ENCODE measurements around the gene FBLN7. TPM values are rescaled to one million over a fixed set of nuclear protein-coding genes. Genes with fewer than 3 reads are reported as not detected.

Gene FBLN7
- polyA plus RNA-seq, 2 donors, result 0.14 to 0.33 TPM

GRCh38 chr2:112189001-112189556 is 50.9 kb downstream of the FBLN7 start:
- 95% methylated on average over 3 of the region's 3 CpGs for WGBS, 2 donors
- H3K9me3 ChIP-seq (ENCODE audit: control insufficient read depth in 2 of 2, insufficient read depth in 1 of 2, low read depth in 1 of 2, low read length in 1 of 2), result no peaks in the 10 kb centered on the region
- no peaks in the 10 kb centered on the region for H3K27me3 ChIP-seq (ENCODE audit: control insufficient read depth in 1 of 2, insufficient read depth in 2 of 2, low read length in 2 of 2)
- H3K4me3 ChIP-seq (ENCODE audit: low read depth in 1 of 2, low read length in 2 of 2), result no peak overlapping the region
- H3K27ac ChIP-seq (ENCODE audit: low read depth in 2 of 2, low read length in 1 of 2), result no peak overlapping the region
- no peaks in the 10 kb centered on the region for H3K4me1 ChIP-seq (ENCODE audit: control insufficient read depth in 2 of 2, insufficient read depth in 2 of 2, low read length in 1 of 2)
- H3K36me3 ChIP-seq (ENCODE audit: control insufficient read depth in 2 of 2, insufficient read depth in 2 of 2, low read length in 1 of 2), result no peaks in the 10 kb centered on the region

DNA sequence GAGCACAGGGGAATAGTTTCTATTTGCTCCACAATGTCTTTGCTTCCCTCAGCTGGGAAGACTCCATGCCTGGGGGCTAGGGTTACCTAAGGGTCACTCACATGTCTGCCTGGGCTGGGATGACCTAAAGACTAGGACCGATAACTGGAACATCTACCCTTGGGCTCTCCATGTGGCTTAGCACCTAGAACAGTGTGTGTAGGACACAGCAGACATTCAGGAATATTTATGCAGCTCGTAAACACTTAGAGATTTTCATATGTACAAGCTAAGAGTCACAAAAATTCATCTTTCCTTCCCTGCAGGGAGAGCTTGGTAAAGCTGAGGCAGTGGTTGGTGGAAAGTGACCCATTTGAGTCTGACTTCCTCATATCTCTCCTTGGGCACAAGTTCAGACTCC is 55.8 kb downstream of the FBLN7 start:
- Histone ChIP-seq H3K27ac (ENCODE audit: low read depth in 2 of 2, low read length in 1 of 2) (no peak overlapping the region), H3K36me3 (ENCODE audit: control insufficient read depth in 2 of 2, insufficient read depth in 2 of 2, low read length in 1 of 2) (no peaks in the 10 kb centered on the region), H3K27me3 (ENCODE audit: control insufficient read depth in 1 of 2, insufficient read depth in 2 of 2, low read length in 2 of 2) (no peaks in the 10 kb centered on the region), H3K4me3 (ENCODE audit: low read depth in 1 of 2, low read length in 2 of 2) (no peak overlapping the region), H3K9me3 (ENCODE audit: control insufficient read depth in 2 of 2, insufficient read depth in 1 of 2, low read depth in 1 of 2, low read length in 1 of 2) (no peaks in the 10 kb centered on the region), H3K4me1 (ENCODE audit: control insufficient read depth in 2 of 2, insufficient read depth in 2 of 2, low read length in 1 of 2) (no peaks in the 10 kb centered on the region)
- WGBS, 2 donors, result 92 to 96% methylated on average over 2 of the region's 2 CpGs

DNA sequence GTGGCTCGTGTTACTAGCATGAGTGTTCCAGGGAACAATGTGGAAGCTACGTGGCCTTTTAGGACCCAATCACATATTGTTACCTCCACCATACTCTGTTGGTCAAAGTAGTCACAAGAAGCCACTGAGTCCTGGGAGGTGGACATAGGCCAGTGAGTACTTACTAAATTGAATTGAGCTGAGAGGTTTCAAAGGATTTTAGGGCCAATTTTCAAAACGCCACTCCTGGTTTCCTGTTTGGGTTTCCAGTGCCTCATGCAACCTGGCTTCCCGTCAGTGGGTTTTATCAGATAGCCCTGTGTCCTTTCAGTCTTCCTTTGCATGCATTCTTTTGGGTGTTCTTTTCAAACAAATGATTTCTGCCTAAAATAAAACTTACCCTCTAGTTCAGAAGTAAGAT is 56.3 kb downstream of the FBLN7 start:
- Histone ChIP-seq H3K4me3 (ENCODE audit: low read depth in 1 of 2, low read length in 2 of 2) (no peak overlapping the region), H3K27ac (ENCODE audit: low read depth in 2 of 2, low read length in 1 of 2) (no peak overlapping the region), H3K27me3 (ENCODE audit: control insufficient read depth in 1 of 2, insufficient read depth in 2 of 2, low read length in 2 of 2) (no peaks in the 10 kb centered on the region), H3K4me1 (ENCODE audit: control insufficient read depth in 2 of 2, insufficient read depth in 2 of 2, low read length in 1 of 2) (no peaks in the 10 kb centered on the region), H3K9me3 (ENCODE audit: control insufficient read depth in 2 of 2, insufficient read depth in 1 of 2, low read depth in 1 of 2, low read length in 1 of 2) (no peaks in the 10 kb centered on the region), H3K36me3 (ENCODE audit: control insufficient read depth in 2 of 2, insufficient read depth in 2 of 2, low read length in 1 of 2) (no peaks in the 10 kb centered on the region)
- WGBS, 2 donors, result 64 to 79% methylated on average over 4 of the region's 4 CpGs

DNA sequence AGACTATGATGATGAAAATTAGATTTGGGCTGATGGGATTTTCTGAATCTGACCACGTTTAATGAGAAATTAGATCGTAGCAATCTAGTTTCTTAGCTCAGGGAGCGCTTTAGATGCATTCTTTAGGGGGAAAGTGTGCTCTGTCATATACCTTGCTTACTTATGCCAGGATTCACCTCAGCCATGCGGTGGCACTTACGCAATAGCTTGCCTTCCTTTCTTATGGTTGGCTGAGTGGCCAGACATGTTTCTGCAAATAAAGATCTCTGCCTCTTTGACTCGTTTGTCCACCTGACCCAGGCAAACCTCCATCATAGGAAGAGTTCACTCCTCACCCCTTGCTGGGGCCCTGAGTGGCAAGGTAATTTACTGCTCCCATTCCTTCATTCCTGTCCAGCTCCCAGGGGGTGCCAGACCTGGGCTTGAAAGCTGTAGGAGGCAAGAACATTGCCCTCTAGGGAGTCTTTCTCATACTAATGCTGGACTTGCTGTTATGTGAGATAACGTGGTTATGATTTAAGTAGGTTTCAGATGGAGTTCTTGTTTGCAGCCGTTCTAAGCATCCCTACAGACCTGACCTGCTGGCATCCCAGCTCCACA is 57.1 kb downstream of the FBLN7 start:
- no peaks in the 10 kb centered on the region for H3K27me3 ChIP-seq (ENCODE audit: control insufficient read depth in 1 of 2, insufficient read depth in 2 of 2, low read length in 2 of 2)
- H3K4me3 ChIP-seq (ENCODE audit: low read depth in 1 of 2, low read length in 2 of 2), result no peak overlapping the region
- WGBS, 2 donors, result 81 to 83% methylated on average over 8 of the region's 8 CpGs
- H3K4me1 ChIP-seq (ENCODE audit: control insufficient read depth in 2 of 2, insufficient read depth in 2 of 2, low read length in 1 of 2), result no peaks in the 10 kb centered on the region
- H3K9me3 ChIP-seq (ENCODE audit: control insufficient read depth in 2 of 2, insufficient read depth in 1 of 2, low read depth in 1 of 2, low read length in 1 of 2), result no peaks in the 10 kb centered on the region
- H3K27ac ChIP-seq (ENCODE audit: low read depth in 2 of 2, low read length in 1 of 2), result no peak overlapping the region
- no peaks in the 10 kb centered on the region for H3K36me3 ChIP-seq (ENCODE audit: control insufficient read depth in 2 of 2, insufficient read depth in 2 of 2, low read length in 1 of 2)

GRCh38 chr2:112195950-112196349 is 57.8 kb downstream of the FBLN7 start:
- Histone ChIP-seq H3K27ac (ENCODE audit: low read depth in 2 of 2, low read length in 1 of 2) (no peak overlapping the region), H3K4me3 (ENCODE audit: low read depth in 1 of 2, low read length in 2 of 2) (no peak overlapping the region), H3K36me3 (ENCODE audit: control insufficient read depth in 2 of 2, insufficient read depth in 2 of 2, low read length in 1 of 2) (no peaks in the 10 kb centered on the region), H3K9me3 (ENCODE audit: control insufficient read depth in 2 of 2, insufficient read depth in 1 of 2, low read depth in 1 of 2, low read length in 1 of 2) (no peaks in the 10 kb centered on the region), H3K27me3 (ENCODE audit: control insufficient read depth in 1 of 2, insufficient read depth in 2 of 2, low read length in 2 of 2) (no peaks in the 10 kb centered on the region), H3K4me1 (ENCODE audit: control insufficient read depth in 2 of 2, insufficient read depth in 2 of 2, low read length in 1 of 2) (no peaks in the 10 kb centered on the region)

GRCh38 chr2:112197868-112198267 is 59.7 kb downstream of the FBLN7 start:
- H3K4me1 ChIP-seq (ENCODE audit: control insufficient read depth in 2 of 2, insufficient read depth in 2 of 2, low read length in 1 of 2), result peaks cover 0 to 2% of the 10 kb centered on the region in 2 donors
- no peak overlapping the region for H3K4me3 ChIP-seq (ENCODE audit: low read depth in 1 of 2, low read length in 2 of 2)
- WGBS, 2 donors, result 72 to 79% methylated on average over 1 of the region's 1 CpG

DNA sequence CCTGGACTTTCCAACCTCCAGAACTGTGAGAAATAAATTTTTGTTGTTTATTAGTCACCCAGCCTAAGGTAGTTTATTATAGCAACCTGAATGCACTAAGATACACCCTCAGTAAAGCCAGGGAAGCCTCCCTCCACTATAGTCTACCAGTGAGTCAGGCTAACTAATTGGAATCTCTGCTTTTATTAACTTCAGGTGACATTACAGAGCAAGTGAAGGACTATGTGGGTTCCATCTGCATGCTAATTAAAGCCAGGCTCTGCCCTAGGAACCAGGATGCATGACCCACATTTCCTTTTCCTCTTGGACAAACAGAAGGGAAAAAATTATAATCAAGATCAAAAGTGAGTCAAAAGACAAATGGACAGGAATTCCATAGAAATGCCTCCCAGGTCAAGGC is 60.6 kb downstream of the FBLN7 start:
- Histone ChIP-seq H3K27me3 (ENCODE audit: control insufficient read depth in 1 of 2, insufficient read depth in 2 of 2, low read length in 2 of 2) (no peaks in the 10 kb centered on the region), H3K27ac (ENCODE audit: low read depth in 2 of 2, low read length in 1 of 2) (no peak overlapping the region), H3K9me3 (ENCODE audit: control insufficient read depth in 2 of 2, insufficient read depth in 1 of 2, low read depth in 1 of 2, low read length in 1 of 2) (no peaks in the 10 kb centered on the region), H3K4me3 (ENCODE audit: low read depth in 1 of 2, low read length in 2 of 2) (no peak overlapping the region), H3K4me1 (ENCODE audit: control insufficient read depth in 2 of 2, insufficient read depth in 2 of 2, low read length in 1 of 2) (peaks cover 0 to 2% of the 10 kb centered on the region in 2 donors), H3K36me3 (ENCODE audit: control insufficient read depth in 2 of 2, insufficient read depth in 2 of 2, low read length in 1 of 2) (no peaks in the 10 kb centered on the region)

More at GRCh38 chr2:112197868-112198267, 59.7 kb downstream of the FBLN7 start:
- Histone ChIP-seq H3K36me3 (ENCODE audit: control insufficient read depth in 2 of 2, insufficient read depth in 2 of 2, low read length in 1 of 2) (no peaks in the 10 kb centered on the region), H3K27ac (ENCODE audit: low read depth in 2 of 2, low read length in 1 of 2) (no peak overlapping the region), H3K9me3 (ENCODE audit: control insufficient read depth in 2 of 2, insufficient read depth in 1 of 2, low read depth in 1 of 2, low read length in 1 of 2) (no peaks in the 10 kb centered on the region), H3K27me3 (ENCODE audit: control insufficient read depth in 1 of 2, insufficient read depth in 2 of 2, low read length in 2 of 2) (no peaks in the 10 kb centered on the region)

DNA sequence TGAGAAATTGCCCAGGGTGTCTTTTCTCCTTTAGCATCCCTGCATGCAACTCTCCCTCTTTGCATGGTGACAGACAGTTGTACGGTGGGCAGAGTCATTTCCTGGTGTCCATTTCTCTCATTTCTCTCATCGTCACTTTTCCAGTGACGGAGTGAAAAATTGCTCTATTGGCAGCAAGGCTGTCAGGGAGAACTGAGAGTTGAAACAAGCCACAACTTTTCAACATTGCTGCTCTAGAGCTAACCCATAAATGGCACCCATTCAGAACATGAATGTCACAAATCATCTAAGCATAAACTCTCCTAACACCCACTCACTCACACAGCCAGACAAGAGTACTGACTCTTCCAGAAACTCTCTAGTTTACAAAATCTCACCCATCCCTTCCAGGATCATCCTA is 61.0 kb downstream of the FBLN7 start:
- no peak overlapping the region for H3K27ac ChIP-seq (ENCODE audit: low read depth in 2 of 2, low read length in 1 of 2)
- H3K9me3 ChIP-seq (ENCODE audit: control insufficient read depth in 2 of 2, insufficient read depth in 1 of 2, low read depth in 1 of 2, low read length in 1 of 2), result no peaks in the 10 kb centered on the region
- H3K36me3 ChIP-seq (ENCODE audit: control insufficient read depth in 2 of 2, insufficient read depth in 2 of 2, low read length in 1 of 2), result no peaks in the 10 kb centered on the region
- 88% methylated on average over 3 of the region's 3 CpGs for WGBS, 2 donors
- H3K27me3 ChIP-seq (ENCODE audit: control insufficient read depth in 1 of 2, insufficient read depth in 2 of 2, low read length in 2 of 2), result no peaks in the 10 kb centered on the region
- H3K4me1 ChIP-seq (ENCODE audit: control insufficient read depth in 2 of 2, insufficient read depth in 2 of 2, low read length in 1 of 2), result peaks cover 0 to 2% of the 10 kb centered on the region in 2 donors
- H3K4me3 ChIP-seq (ENCODE audit: low read depth in 1 of 2, low read length in 2 of 2), result no peak overlapping the region

DNA sequence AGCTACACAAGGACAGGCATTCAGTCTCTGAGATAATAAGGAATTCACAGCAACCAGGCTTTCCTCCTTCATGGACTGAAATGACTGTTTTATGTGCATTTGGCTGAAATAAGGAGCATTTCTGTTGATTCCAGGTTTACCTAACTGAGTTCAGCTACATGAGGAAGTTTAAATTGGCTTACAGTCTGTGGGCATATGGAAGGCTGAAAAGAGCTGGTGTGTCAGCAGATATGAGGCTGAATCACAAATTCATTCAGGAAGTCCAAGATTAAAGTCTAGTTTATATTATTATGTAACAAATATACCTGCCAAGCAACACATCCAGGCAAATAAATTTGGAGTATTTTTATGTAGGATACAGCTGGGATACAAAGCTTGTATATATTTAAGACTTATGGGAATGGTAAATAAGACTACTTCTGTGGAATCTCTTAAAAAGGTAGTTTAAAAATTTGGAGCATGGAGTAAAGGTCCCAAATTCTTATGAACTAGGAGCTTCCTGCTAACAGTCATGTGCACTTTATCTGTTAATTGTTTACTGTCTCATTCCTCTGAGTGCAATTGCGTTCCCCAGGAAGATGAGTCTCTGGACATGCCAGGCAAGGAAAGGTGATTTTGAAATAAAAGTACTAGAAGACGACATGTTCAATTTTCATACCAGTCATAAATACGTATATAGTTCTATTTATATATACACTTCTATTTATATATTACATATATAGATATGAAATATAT is 63.7 kb downstream of the FBLN7 start:
- H3K4me1 ChIP-seq (ENCODE audit: control insufficient read depth in 2 of 2, insufficient read depth in 2 of 2, low read length in 1 of 2), result peaks cover 0 to 2% of the 10 kb centered on the region in 2 donors
- WGBS, 2 donors, result 87 to 88% methylated on average over 3 of the region's 3 CpGs
- no peaks in the 10 kb centered on the region for H3K36me3 ChIP-seq (ENCODE audit: control insufficient read depth in 2 of 2, insufficient read depth in 2 of 2, low read length in 1 of 2)

DNA sequence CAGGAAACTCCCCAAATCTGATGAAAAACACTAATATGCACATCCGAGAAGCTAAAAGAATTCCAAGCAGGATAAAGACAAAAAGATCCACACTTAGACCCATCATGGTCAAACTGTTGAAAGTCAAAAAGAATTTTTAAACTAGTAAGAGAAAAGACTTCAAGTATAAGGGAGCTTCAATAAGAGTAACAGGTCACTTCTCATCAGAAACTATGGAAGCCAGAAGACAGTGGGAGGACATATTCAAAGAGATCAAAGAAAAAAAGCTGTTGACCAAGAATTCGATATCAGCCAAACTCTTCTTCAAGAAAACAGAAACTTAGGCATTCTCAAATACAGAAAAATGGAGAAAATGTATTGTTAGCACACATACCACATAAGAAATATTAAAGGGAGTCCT is 66.2 kb downstream of the FBLN7 start:
- H3K4me3 ChIP-seq (ENCODE audit: low read depth in 1 of 2, low read length in 2 of 2), result no peak overlapping the region
- H3K9me3 ChIP-seq (ENCODE audit: control insufficient read depth in 2 of 2, insufficient read depth in 1 of 2, low read depth in 1 of 2, low read length in 1 of 2), result no peaks in the 10 kb centered on the region
- H3K4me1 ChIP-seq (ENCODE audit: control insufficient read depth in 2 of 2, insufficient read depth in 2 of 2, low read length in 1 of 2), result peaks cover 0 to 2% of the 10 kb centered on the region in 2 donors
- 94 to 96% methylated on average over 2 of the region's 2 CpGs for WGBS, 2 donors
- no peak overlapping the region for H3K27ac ChIP-seq (ENCODE audit: low read depth in 2 of 2, low read length in 1 of 2)
- H3K36me3 ChIP-seq (ENCODE audit: control insufficient read depth in 2 of 2, insufficient read depth in 2 of 2, low read length in 1 of 2), result no peaks in the 10 kb centered on the region
- no peaks in the 10 kb centered on the region for H3K27me3 ChIP-seq (ENCODE audit: control insufficient read depth in 1 of 2, insufficient read depth in 2 of 2, low read length in 2 of 2)

More for the DNA sequence above, 63.7 kb downstream of the FBLN7 start:
- no peak overlapping the region for H3K27ac ChIP-seq (ENCODE audit: low read depth in 2 of 2, low read length in 1 of 2)
- H3K27me3 ChIP-seq (ENCODE audit: control insufficient read depth in 1 of 2, insufficient read depth in 2 of 2, low read length in 2 of 2), result no peaks in the 10 kb centered on the region
- H3K4me3 ChIP-seq (ENCODE audit: low read depth in 1 of 2, low read length in 2 of 2), result no peak overlapping the region
- H3K9me3 ChIP-seq (ENCODE audit: control insufficient read depth in 2 of 2, insufficient read depth in 1 of 2, low read depth in 1 of 2, low read length in 1 of 2), result no peaks in the 10 kb centered on the region
